Panc1 (cell line): ENCODE data around the gene PCP4L1. TPM values are rescaled to one million over a fixed set of nuclear protein-coding genes. Genes with fewer than 3 reads are reported as not detected.

Source experiments
- ATAC-seq: fragments of 200-7000 bp; cut with Tn5 transposase; 2 replicates; pipeline ENCODE4 v1.9.1; 2020; ENCODE audit warnings: mild to moderate bottlenecking, moderate library complexity
- BruUV-seq: library from RNA; stranded (reverse); fragments of 400-500 nt; replicated peaks from 2 replicates; lab custom pipeline; 2021; lab: Mats Ljungman, UMichigan
- CTCF ChIA-PET: fragments of 300-600 bp; sonication (Branson Sonifier 250); formaldehyde crosslinking; loops from one replicate; lab custom pipeline; 2022; ENCODE audit warnings: antibody characterized with exemption; lab: Charles Lee
- POLR2A ChIA-PET: fragments of 300-600 bp; sonication (Branson Sonifier 250); formaldehyde crosslinking; loops from one replicate; lab custom pipeline; 2022; ENCODE audit warnings: antibody characterized with exemption; lab: Charles Lee
- DNase-seq: peaks from one replicate; pipeline ENCODE4 v3.0.0-alpha.2; 2010; ENCODE audit warnings: low read depth, low spot score
- H3K27ac ChIP-seq: 2 replicates; pipeline ENCODE4 v1.5.1; 2011; ENCODE audit warnings: mild to moderate bottlenecking, low read length, inconsistent platforms
- H3K27me3 ChIP-seq: fragments of 200-500 bp; sonication (Bioruptor generic); 2 replicates; pipeline ENCODE4 v1.6.0; 2014; ENCODE audit warnings: low read length, inconsistent platforms; ENCODE audit not compliant: control insufficient read depth, insufficient read depth
- H3K36me3 ChIP-seq: fragments of 200-500 bp; sonication (Bioruptor generic); 2 replicates; pipeline ENCODE4 v1.5.1; 2014; ENCODE audit warnings: inconsistent platforms, mild to moderate bottlenecking, low read length, moderate library complexity; ENCODE audit not compliant: control insufficient read depth, insufficient read depth
- H3K4me1 ChIP-seq: 2 replicates; pipeline ENCODE4 v1.5.1; 2011; ENCODE audit warnings: inconsistent platforms, mild to moderate bottlenecking, low read length, moderate library complexity; ENCODE audit not compliant: control insufficient read depth, insufficient read depth
- H3K4me3 ChIP-seq, 2 experiments: 2 replicates each; pipeline ENCODE4 v1.5.1; 2011 to 2012; ENCODE audit warnings: low read depth in 2 of 2, low read length in 2 of 2, mild to moderate bottlenecking in 2 of 2, inconsistent platforms in 1 of 2, moderate library complexity in 1 of 2
- H3K9me3 ChIP-seq: fragments of 200-500 bp; sonication (Bioruptor generic); 2 replicates; pipeline ENCODE4 v1.5.1; 2014; ENCODE audit warnings: low read depth, mild to moderate bottlenecking, inconsistent platforms, low read length, moderate library complexity; ENCODE audit not compliant: control insufficient read depth, insufficient read depth
- CTCF ChIP-seq: fragments of 450-650 bp; IDR thresholded peaks from 2 replicates; pipeline ENCODE4 v1.5.1; 2017; ENCODE audit warnings: mild to moderate bottlenecking
- POLR2AphosphoS5 ChIP-seq: IDR thresholded peaks from 2 replicates; pipeline ENCODE4 v1.6.1; 2012; ENCODE audit warnings: mild to moderate bottlenecking, low read depth, low read length, moderate library complexity
- SIN3A ChIP-seq: IDR thresholded peaks from 2 replicates; pipeline ENCODE4 v1.6.1; 2012; ENCODE audit warnings: low read depth, mild to moderate bottlenecking, low read length, moderate library complexity, borderline replicate concordance; ENCODE audit not compliant: insufficient read depth
- TCF7L2 ChIP-seq: IDR thresholded peaks from 2 replicates; pipeline ENCODE4 v1.6.1; 2011; ENCODE audit warnings: mild to moderate bottlenecking, low read depth, low read length, inconsistent platforms
- in situ Hi-C: cut with HindIII; loops from 2 replicates; pipeline ENCODE4 v1.10.0; 2016; ENCODE audit warnings: low sequenced_read_pairs, low pct_unique_long_range_greater_than_20kb
- intact Hi-C: fragments of 100-400 bp; cut with micrococcal nuclease; formaldehyde crosslinking; loops from one replicate; pipeline ENCODE4 v1.10.0; 2022; ENCODE audit not compliant: unreplicated experiment
- total RNA-seq: library from RNA; stranded (reverse); gene quantifications from one replicate; pipeline ENCODE4 v1.2.1, GENCODE V29; 2021; ENCODE audit not compliant: unreplicated experiment
- TF ChIP-seq, protein P1 (sequence below), 2 experiments: IDR thresholded peaks; 2 replicates each; pipeline ENCODE4 v1.6.1; 2011 to 2012; ENCODE audit warnings: low read depth in 2 of 2, control low read depth in 1 of 2, low read length in 1 of 2, mild to moderate bottlenecking in 1 of 2, moderate library complexity in 1 of 2; ENCODE audit not compliant: insufficient read depth in 1 of 2

Gene PCP4L1
- total RNA-seq, 1 experiment from 2014 or later: not detected

DNA sequence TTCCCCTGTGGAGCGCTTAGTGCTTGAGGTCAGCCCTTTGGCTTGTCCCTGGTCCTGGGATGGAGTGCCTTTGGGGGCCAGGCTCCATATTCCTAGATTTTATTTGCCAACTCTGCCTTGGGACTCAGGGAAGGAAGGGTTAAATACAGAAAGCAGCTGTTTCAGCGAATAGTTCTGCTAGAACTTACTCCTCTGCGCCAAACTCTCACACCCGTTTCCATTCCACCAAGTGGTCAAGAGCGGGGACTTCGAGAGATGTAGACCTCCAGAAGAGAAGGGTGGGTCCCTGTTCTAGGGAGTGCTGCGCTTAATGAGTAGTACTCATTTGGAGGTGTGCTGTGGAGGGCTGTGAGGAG lies 33.4 kb upstream of the PCP4L1 start:
- in situ Hi-C loops (no loop called here), intact Hi-C loops (loop anchor here (5.0 kb wide), 2 partner anchors 67 to 147 kb away; no protein-coding TSS in a partner anchor)
- Histone ChIP-seq H3K9me3 (no peaks in the 10 kb centered on the region), H3K4me1 (peaks cover 19% of the 10 kb centered on the region), H3K27ac (peak overlapping the region; percentile 64), H3K36me3 (peaks cover 2% of the 10 kb centered on the region; the same call in 1 of the 2 replicates), H3K27me3 (no peaks in the 10 kb centered on the region), H3K4me3 (no peak overlapping the region)
- TF ChIP-seq POLR2AphosphoS5: no peak
- TF ChIP-seq SIN3A: no peak
- TF ChIP-seq CTCF: no peak
- TF ChIP-seq, protein P1, sequence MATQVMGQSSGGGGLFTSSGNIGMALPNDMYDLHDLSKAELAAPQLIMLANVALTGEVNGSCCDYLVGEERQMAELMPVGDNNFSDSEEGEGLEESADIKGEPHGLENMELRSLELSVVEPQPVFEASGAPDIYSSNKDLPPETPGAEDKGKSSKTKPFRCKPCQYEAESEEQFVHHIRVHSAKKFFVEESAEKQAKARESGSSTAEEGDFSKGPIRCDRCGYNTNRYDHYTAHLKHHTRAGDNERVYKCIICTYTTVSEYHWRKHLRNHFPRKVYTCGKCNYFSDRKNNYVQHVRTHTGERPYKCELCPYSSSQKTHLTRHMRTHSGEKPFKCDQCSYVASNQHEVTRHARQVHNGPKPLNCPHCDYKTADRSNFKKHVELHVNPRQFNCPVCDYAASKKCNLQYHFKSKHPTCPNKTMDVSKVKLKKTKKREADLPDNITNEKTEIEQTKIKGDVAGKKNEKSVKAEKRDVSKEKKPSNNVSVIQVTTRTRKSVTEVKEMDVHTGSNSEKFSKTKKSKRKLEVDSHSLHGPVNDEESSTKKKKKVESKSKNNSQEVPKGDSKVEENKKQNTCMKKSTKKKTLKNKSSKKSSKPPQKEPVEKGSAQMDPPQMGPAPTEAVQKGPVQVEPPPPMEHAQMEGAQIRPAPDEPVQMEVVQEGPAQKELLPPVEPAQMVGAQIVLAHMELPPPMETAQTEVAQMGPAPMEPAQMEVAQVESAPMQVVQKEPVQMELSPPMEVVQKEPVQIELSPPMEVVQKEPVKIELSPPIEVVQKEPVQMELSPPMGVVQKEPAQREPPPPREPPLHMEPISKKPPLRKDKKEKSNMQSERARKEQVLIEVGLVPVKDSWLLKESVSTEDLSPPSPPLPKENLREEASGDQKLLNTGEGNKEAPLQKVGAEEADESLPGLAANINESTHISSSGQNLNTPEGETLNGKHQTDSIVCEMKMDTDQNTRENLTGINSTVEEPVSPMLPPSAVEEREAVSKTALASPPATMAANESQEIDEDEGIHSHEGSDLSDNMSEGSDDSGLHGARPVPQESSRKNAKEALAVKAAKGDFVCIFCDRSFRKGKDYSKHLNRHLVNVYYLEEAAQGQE (IDR thresholded peaks at IDR 0.05; ENCODE audit: insufficient read depth in 1 of 2, low read depth in 2 of 2, low read length in 1 of 2): no peak
- no peak for TF ChIP-seq TCF7L2
- no peak for DNase-seq
- CTCF ChIA-PET: interaction anchor here (0.5 to 2.5 kb wide), 7 partner anchors 33 to 1037 kb away, joined by 3 to 30 read pairs (median 9); no protein-coding TSS in a partner anchor
- no TSS peak for BruUV-seq
- POLR2A ChIA-PET: interaction anchor here (0.6 to 1.6 kb wide), 5 partner anchors 19 to 119 kb away, joined by 3 to 11 read pairs (median 4); partner anchors contain the start of gene NDUFS2
- no peak for ATAC-seq

DNA sequence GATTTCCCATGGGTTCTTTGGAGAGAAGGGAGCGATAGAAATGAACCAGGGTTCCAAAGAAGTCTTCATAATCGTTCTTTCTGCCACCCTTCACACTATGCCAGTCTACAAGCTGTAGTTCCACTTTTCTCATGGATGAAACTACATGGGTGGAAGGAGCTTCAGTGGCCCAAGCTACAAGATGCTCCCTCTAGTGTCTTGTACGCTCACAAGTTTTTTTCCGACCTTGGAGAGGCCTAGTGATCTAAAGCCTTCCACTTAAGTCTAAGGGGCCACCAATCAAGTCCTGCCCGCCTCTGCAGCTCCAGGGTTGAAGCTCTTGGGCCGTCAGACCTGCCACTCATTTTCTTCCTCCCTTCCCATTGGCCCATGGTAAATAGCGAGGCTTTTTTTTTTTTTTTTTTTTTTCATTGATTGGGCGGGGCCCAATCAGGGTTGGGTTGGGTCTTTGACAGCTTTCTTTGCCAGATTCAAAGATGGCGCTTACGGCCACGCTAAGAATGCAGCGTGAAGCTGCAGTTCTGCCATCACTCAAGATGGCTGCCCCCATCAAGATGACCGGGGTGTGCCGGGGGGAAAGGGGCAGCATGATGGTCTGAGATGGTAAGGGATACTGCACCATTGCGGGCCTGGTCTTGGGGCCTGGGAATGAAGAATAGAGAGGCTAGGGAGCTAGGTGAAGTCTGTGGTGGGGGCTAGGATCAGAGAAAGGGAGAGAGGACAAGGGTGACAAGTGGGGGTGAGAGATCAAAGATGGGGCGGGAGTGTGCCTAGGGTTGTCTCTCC lies 32.8 kb upstream of the PCP4L1 start, which contains the start of gene TOMM40L:
Gene TOMM40L (plus strand): TSS at position 527 of the 786 bp plus-strand sequence. CDS start 430 bp downstream, outside the sequence.
- H3K9me3 ChIP-seq: no peaks in the 10 kb centered on the region
- peak within 1 kb of the TSS; percentile 90 for H3K27ac ChIP-seq
- peak within 1 kb of the TSS; percentile 82 to 86 for H3K4me3 ChIP-seq
- CTCF ChIA-PET: interaction anchor here (0.5 to 2.5 kb wide), 10 partner anchors 33 to 1038 kb away, joined by 3 to 30 read pairs (median 10); no protein-coding TSS in a partner anchor
- DNase-seq (peak; percentile 90), ATAC-seq (peak; percentile 92)
- H3K4me1 ChIP-seq: peaks cover 19% of the 10 kb centered on the region
- TF ChIP-seq TCF7L2 (peak; percentile 55; the same call in 1 of the 2 replicates), SIN3A (no peak), CTCF (peak; percentile 58; the same call in 1 of the 2 replicates), POLR2AphosphoS5 (0 out of 2 replicates have a peak, but pooled peaks have one; percentile 36)
- TF ChIP-seq, protein P1 (IDR thresholded peaks at IDR 0.05; ENCODE audit: insufficient read depth in 1 of 2, low read depth in 2 of 2, low read length in 1 of 2): no peak
- no TSS peak for BruUV-seq
- intact Hi-C loops: loop anchor here (5.0 kb wide), 2 partner anchors 67 to 147 kb away; no protein-coding TSS in a partner anchor
- no peaks in the 10 kb centered on the region for H3K27me3 ChIP-seq
- POLR2A ChIA-PET: interaction anchor here (0.6 to 1.6 kb wide), 6 partner anchors 17 to 119 kb away, joined by 3 to 11 read pairs (median 4); partner anchors contain the start of gene NDUFS2
- in situ Hi-C loops: no loop called here
- peaks cover 2% of the 10 kb centered on the region; the same call in 1 of the 2 replicates for H3K36me3 ChIP-seq
